ENCODE data around the gene SMIM12.

SMIM12 gene, protein sequence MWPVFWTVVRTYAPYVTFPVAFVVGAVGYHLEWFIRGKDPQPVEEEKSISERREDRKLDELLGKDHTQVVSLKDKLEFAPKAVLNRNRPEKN

DNA sequence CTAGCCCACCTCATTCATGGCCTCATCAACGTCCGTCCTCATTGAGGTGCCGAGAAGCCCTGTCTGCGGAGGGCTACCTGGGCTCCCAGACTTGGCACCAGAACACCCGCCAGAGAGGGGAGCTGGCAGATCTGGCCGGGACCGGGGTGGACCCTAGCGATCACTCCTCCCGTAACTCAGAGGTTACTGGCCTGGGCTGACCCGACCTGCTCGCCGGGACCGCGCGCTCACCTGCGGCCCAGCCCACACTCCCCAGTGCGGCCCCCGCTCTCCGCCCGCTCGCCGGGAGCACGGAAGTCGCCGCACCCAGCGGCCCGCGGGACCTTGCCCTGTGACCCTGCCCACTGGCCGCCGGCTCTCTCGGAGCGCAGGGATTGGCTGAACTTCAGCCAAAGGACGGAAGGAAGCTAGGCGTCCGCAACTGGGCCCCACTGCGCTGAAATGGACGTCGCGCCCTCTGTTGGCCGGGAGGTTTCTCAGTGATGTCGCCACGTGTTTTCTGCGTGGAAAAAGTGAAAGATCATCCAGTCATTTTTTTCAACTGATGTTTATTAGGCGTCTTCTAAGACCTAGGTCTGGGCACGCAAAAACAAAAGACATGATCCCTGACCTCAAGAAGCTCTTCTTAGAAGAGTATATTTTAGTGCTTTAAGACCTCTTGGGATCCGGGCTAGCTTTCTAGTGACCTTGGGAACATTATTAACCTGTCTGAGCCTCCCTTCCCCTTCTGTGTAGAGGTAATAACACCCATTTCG, at the start of gene SMIM12:
Gene SMIM12 (minus strand): TSS at position 304 of the 755 bp plus-strand sequence. CDS start 3,772 bp downstream, outside the sequence.
- ATAC-seq = peak; percentile 100
- TF ChIP-seq CSDC2 (CRISPR knock-in tag; IDR thresholded peaks at IDR 0.05) (no peak), ZC3H10 (CRISPR knock-in tag; IDR thresholded peaks at IDR 0.05) (no peak), ZFP3 (CRISPR knock-in tag; IDR thresholded peaks at IDR 0.05) (no peak), BACH2 (CRISPR knock-in tag; IDR thresholded peaks at IDR 0.05; ENCODE audit: borderline replicate concordance) (no peak)
- TF ChIP-seq, protein P1, sequence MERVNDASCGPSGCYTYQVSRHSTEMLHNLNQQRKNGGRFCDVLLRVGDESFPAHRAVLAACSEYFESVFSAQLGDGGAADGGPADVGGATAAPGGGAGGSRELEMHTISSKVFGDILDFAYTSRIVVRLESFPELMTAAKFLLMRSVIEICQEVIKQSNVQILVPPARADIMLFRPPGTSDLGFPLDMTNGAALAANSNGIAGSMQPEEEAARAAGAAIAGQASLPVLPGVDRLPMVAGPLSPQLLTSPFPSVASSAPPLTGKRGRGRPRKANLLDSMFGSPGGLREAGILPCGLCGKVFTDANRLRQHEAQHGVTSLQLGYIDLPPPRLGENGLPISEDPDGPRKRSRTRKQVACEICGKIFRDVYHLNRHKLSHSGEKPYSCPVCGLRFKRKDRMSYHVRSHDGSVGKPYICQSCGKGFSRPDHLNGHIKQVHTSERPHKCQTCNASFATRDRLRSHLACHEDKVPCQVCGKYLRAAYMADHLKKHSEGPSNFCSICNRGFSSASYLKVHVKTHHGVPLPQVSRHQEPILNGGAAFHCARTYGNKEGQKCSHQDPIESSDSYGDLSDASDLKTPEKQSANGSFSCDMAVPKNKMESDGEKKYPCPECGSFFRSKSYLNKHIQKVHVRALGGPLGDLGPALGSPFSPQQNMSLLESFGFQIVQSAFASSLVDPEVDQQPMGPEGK (CRISPR knock-in tag; IDR thresholded peaks at IDR 0.05; ENCODE audit: borderline replicate concordance) = no peak
- TF ChIP-seq, protein P2, sequence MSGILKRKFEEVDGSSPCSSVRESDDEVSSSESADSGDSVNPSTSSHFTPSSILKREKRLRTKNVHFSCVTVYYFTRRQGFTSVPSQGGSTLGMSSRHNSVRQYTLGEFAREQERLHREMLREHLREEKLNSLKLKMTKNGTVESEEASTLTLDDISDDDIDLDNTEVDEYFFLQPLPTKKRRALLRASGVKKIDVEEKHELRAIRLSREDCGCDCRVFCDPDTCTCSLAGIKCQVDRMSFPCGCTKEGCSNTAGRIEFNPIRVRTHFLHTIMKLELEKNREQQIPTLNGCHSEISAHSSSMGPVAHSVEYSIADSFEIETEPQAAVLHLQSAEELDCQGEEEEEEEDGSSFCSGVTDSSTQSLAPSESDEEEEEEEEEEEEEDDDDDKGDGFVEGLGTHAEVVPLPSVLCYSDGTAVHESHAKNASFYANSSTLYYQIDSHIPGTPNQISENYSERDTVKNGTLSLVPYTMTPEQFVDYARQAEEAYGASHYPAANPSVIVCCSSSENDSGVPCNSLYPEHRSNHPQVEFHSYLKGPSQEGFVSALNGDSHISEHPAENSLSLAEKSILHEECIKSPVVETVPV (CRISPR knock-in tag; IDR thresholded peaks at IDR 0.05) = no peak
- TF ChIP-seq, protein P3, sequence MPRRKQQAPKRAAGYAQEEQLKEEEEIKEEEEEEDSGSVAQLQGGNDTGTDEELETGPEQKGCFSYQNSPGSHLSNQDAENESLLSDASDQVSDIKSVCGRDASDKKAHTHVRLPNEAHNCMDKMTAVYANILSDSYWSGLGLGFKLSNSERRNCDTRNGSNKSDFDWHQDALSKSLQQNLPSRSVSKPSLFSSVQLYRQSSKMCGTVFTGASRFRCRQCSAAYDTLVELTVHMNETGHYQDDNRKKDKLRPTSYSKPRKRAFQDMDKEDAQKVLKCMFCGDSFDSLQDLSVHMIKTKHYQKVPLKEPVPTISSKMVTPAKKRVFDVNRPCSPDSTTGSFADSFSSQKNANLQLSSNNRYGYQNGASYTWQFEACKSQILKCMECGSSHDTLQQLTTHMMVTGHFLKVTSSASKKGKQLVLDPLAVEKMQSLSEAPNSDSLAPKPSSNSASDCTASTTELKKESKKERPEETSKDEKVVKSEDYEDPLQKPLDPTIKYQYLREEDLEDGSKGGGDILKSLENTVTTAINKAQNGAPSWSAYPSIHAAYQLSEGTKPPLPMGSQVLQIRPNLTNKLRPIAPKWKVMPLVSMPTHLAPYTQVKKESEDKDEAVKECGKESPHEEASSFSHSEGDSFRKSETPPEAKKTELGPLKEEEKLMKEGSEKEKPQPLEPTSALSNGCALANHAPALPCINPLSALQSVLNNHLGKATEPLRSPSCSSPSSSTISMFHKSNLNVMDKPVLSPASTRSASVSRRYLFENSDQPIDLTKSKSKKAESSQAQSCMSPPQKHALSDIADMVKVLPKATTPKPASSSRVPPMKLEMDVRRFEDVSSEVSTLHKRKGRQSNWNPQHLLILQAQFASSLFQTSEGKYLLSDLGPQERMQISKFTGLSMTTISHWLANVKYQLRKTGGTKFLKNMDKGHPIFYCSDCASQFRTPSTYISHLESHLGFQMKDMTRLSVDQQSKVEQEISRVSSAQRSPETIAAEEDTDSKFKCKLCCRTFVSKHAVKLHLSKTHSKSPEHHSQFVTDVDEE (CRISPR knock-in tag; IDR thresholded peaks at IDR 0.05) = no peak

DNA sequence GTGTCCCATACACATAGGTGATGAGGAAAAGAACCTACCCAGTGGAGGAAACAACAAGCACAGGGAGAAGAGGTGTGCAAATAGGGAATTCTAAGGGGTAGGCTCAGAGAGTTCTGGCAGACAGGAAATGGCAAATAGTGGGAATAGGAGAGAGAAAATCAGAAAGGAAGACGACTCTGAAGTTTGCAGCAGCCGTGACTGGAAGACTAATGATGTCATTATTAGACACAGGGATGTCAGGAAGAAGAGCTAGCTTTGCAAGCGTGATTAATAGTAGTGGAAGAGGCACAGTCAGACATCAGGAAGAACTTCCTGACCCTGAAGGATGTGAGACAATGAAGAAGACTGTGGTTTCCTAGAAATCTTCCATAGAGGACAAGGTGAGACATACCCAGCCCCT, 48.8 kb upstream of the SMIM12 start:
- TF ChIP-seq ISL1 (CRISPR knock-in tag; IDR thresholded peaks at IDR 0.05) (no peak), ZNF565 (CRISPR knock-in tag; conservative IDR thresholded peaks at IDR 0.05; ENCODE audit: low read depth) (no peak)
- ATAC-seq = no peak

DNA sequence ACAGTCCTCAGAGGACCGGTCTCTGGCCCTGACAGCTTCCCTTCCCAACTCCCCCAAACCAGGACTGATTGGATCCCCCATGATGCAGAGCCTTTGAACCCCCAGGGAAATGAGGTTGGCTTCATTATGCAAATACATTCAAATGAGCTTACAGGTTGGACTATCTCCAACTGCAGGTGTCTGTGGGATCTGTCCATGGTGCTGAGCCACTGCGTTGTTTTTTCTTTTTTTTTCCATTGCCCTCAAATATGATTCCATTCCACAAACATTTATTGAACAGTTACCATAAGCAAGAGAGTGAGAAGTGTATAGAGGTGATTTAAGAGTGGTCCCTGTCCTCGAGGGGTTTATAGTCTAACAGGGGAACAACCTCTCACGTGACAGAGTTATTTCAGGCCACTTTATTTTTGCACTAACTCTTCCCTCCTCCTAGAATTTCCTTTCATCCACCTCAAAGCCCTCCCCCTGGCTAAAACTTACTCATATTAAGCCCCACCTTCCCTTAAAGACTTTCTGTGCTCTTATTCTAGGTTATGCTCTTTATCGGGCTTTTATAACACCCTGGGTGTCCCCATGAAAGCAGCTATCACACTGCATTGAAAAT, 48.0 kb upstream of the SMIM12 start:
- no peak for ATAC-seq
- TF ChIP-seq ZNF8 (CRISPR knock-in tag; IDR thresholded peaks at IDR 0.05) (no peak), ISL1 (CRISPR knock-in tag; IDR thresholded peaks at IDR 0.05) (no peak), ZFP3 (CRISPR knock-in tag; IDR thresholded peaks at IDR 0.05) (no peak), SNAI2 (CRISPR knock-in tag; IDR thresholded peaks at IDR 0.05) (0 out of 2 replicates have a peak, but pooled peaks have one; percentile 33)

DNA sequence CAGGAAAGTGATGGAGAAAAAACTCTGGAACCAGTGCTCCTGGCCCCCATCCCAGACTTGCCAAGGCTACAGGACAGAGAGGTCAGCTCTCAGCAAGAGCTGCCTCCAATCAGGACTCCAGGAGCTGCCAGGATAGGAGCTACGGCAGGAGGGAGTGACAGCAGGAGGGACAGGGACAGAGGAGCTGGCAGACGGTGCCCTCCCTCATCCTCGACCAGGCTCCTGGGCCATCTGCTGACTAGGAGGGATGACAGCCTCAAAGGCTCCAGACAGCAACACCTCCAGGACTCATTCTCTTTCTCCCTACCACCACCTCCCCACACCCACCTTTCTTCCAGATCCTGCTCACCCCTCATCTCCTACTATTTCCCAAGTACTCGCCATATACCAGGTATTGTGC, 47.2 kb upstream of the SMIM12 start:
- ATAC-seq = no peak
- TF ChIP-seq TOX (CRISPR knock-in tag; IDR thresholded peaks at IDR 0.05; ENCODE audit: borderline replicate concordance) (no peak), PPARA (CRISPR knock-in tag; IDR thresholded peaks at IDR 0.05; ENCODE audit: borderline replicate concordance) (no peak), ARNTL (CRISPR knock-in tag; IDR thresholded peaks at IDR 0.05; ENCODE audit: borderline replicate concordance, low read depth) (no peak), OSR1 (CRISPR knock-in tag; IDR thresholded peaks at IDR 0.05) (no peak)
- TF ChIP-seq, protein P1 (CRISPR knock-in tag; IDR thresholded peaks at IDR 0.05; ENCODE audit: borderline replicate concordance) = no peak

DNA sequence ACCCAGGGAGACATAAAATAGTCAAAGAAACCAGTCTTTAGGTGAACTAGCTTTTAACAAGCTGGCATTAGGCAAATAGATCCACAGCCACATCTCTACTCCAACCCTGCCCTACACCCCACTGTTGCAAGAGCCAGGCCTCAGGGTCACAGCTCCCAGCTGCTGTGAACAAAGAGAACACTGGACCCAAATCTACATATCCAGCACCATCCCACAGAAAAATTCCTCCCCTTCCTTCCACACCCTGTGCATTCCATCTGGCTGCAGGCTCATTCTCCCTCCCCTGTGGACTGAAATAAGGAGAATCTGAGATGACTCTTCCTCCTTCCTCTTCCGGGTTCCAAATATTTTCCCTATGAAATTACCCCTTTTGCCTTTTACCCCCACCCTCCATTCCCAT, 46.7 kb upstream of the SMIM12 start:
- no peak for TF ChIP-seq GLIS3 (CRISPR knock-in tag; IDR thresholded peaks at IDR 0.05)
- TF ChIP-seq, protein P4, sequence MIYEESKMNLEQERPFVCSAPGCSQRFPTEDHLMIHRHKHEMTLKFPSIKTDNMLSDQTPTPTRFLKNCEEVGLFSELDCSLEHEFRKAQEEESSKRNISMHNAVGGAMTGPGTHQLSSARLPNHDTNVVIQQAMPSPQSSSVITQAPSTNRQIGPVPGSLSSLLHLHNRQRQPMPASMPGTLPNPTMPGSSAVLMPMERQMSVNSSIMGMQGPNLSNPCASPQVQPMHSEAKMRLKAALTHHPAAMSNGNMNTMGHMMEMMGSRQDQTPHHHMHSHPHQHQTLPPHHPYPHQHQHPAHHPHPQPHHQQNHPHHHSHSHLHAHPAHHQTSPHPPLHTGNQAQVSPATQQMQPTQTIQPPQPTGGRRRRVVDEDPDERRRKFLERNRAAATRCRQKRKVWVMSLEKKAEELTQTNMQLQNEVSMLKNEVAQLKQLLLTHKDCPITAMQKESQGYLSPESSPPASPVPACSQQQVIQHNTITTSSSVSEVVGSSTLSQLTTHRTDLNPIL (CRISPR knock-in tag; IDR thresholded peaks at IDR 0.05; ENCODE audit: low read depth) = no peak
- no peak for TF ChIP-seq ZC3H10 (CRISPR knock-in tag; IDR thresholded peaks at IDR 0.05)
- no peak for TF ChIP-seq TOX (CRISPR knock-in tag; IDR thresholded peaks at IDR 0.05; ENCODE audit: borderline replicate concordance)
- no peak for TF ChIP-seq ZNF565 (CRISPR knock-in tag; conservative IDR thresholded peaks at IDR 0.05; ENCODE audit: low read depth)
- TF ChIP-seq ZFP3 (CRISPR knock-in tag; IDR thresholded peaks at IDR 0.05) = no peak
- TF ChIP-seq, protein P1 (CRISPR knock-in tag; IDR thresholded peaks at IDR 0.05; ENCODE audit: borderline replicate concordance) = no peak
- no peak for TF ChIP-seq ZNF8 (CRISPR knock-in tag; IDR thresholded peaks at IDR 0.05)
- no peak for TF ChIP-seq CSDC2 (CRISPR knock-in tag; IDR thresholded peaks at IDR 0.05)
- no peak for TF ChIP-seq PPARA (CRISPR knock-in tag; IDR thresholded peaks at IDR 0.05; ENCODE audit: borderline replicate concordance)
- no peak for TF ChIP-seq TCF4 (CRISPR knock-in tag; IDR thresholded peaks at IDR 0.05; ENCODE audit: borderline replicate concordance)
- no peak for TF ChIP-seq ARNTL (CRISPR knock-in tag; IDR thresholded peaks at IDR 0.05; ENCODE audit: borderline replicate concordance, low read depth)
- ATAC-seq = no peak
